Measurements from ENCODE around the gene RAD18. TPM values are rescaled to one million over a fixed set of nuclear protein-coding genes. Genes with fewer than 3 reads are reported as not detected.

Gene RAD18
- total RNA-seq: 8.5 and 11.0 TPM in 2 replicates

GRCh38 chr3:8963137-8963853, at the start of gene RAD18:
TSS of gene RAD18 (minus strand) at chr3:8963472. CDS start at chr3:8963385, 87 bp downstream.

Other genes starting within 250 kb of the RAD18 start
- not detected in 2 replicates for gene CAV3, start 229.7 kb downstream of the RAD18 start, total RNA-seq
- gene OXTR, start 193.9 kb downstream of the RAD18 start, total RNA-seq: under 0.01 and 0.13 TPM in 2 replicates

Data from mammary microvascular endothelial cell (primary cell).